Measurements from ENCODE around the gene BFSP1.
A peak's percentile ranks its signal among the peaks of the same experiment; 100 is the strongest.

BFSP1 gene

GRCh38 chr20:17530716-17531664, at the start of gene BFSP1:
TSS of gene BFSP1 (minus strand) at chr20:17531379. CDS start at chr20:17531329, 50 bp downstream.
- DNase-seq: peak; percentile 44

- DNase-seq: no peak
These were observed 49.7 kb upstream of the BFSP1 start for GRCh38 chr20:17580895-17581294.

- DNase-seq: no peak
These were observed 48.3 kb upstream of the BFSP1 start for GRCh38 chr20:17579369-17580039.

- DNase-seq: no peak
These were observed 45.0 kb upstream of the BFSP1 start for GRCh38 chr20:17576215-17576614.

DNA sequence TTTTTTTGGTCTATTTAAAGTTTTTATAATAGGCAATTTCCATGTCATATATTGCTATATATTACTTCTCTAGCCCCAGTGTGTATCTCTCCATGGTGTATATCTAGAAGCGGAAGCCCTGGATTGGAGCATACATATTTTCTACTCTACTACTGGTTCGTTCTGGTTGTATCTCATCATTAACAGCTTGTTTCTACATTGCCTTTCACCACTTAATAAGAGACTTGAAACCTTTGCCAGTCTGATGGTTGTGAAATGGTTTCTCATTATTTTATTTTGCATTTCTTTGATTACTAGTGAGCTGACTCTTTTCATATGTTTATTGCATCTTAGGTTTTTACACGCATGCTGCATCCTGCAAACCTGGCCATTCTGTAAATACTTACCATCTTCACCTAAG, 42.3 kb upstream of the BFSP1 start:
- DNase-seq: no peak

DNA sequence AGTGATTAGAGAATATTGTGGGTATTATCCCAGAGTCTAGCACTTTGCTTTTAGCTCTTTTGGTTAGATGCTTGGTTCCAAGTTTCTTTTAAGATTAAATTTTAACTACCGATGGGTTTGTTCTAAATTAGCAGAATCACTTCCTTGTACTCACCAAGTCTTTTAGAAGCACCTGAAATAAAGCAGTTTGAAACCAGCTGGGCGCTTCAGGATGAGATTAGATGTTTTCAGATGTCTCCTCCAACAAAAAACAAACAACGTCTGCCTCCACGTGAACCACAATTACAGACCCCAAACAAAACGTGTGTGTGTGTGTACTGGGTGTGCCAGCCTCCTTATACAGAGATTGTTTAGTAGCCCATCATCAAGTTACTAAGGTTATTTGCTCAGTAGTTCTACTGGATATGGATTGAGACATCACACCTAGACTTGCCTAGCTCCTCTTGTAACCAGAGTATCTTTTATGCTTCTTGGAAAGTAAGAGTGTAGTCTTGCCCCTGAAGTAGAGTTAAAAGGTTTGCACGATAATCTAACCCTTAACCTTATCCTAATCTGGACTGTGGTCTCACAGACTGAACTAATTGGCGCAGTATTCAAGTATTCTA, 41.0 kb upstream of the BFSP1 start:
- no peak for DNase-seq

DNA sequence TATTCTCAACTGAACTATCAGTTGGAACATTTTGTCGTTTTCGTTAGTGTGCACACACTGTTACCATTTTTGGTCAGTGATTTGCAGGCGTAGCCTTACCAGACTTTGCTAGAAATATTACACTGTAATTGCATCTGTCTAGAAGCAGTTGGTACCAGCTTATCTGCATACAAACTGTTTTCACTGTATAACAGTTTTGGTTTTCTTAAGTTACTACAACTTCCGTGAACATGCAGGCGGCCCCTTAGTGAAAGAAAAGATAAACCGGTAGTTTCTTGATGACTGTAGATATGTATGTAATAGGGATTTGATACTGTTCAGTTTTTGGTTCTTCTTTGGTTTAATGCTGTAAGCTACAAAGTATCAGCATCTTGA, 40.0 kb upstream of the BFSP1 start:
- no peak for DNase-seq

- no peak for DNase-seq
These were observed 39.4 kb upstream of the BFSP1 start for GRCh38 chr20:17570347-17571152.

DNA sequence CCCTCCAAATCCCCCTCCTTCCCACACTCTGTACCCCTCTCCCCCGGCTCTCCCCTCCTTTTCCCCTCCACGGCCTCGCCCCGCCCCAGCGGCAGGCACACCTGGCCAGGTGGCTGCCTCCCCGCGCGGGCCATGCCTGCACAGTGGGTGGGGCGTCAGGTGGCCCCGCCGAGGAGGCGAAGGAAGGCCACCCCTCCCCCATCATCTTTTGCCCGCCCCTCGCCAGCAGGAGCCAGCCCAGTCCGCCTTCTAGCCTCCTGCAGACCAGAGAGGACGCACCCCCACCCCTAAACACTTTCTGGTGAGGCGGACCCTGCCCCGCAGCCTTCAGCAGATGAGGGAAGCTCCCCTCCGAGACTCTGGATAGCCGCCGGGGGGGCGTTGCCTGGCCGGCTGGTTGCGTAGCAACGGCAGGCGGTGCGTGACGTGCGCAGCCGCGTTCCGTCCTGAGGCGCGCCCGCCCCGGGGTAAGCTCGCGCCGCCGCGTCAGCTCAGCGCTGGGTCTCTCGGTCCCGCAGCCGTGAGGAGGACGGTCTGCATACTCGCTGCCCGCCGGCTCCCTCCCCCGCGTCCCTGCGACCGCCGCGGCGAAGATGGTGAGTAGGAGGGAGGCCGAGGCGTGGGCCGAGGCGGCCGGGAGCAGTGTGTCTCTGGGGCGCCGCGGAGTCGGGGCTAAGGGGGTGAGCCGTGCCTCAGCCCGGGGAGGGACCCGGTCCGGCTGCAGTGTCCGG, 38.6 kb upstream of the BFSP1 start, which contains the start of gene DSTN:
Gene DSTN, plus strand, starts transcription at position 460 of the 731 bp plus-strand sequence. Its CDS starts 134 bp downstream, at position 594.
- DNase-seq: peak; percentile 89

GRCh38 chr20:17568972-17569521, 37.9 kb upstream of the BFSP1 start:
- peak; percentile 98 for DNase-seq

GRCh38 chr20:17568045-17568788, 37.0 kb upstream of the BFSP1 start:
- no peak for DNase-seq

GRCh38 chr20:17566345-17566744, 35.2 kb upstream of the BFSP1 start:
- no peak for DNase-seq

- no peak for DNase-seq
These were observed 34.1 kb upstream of the BFSP1 start for GRCh38 chr20:17565169-17565845.

DNA sequence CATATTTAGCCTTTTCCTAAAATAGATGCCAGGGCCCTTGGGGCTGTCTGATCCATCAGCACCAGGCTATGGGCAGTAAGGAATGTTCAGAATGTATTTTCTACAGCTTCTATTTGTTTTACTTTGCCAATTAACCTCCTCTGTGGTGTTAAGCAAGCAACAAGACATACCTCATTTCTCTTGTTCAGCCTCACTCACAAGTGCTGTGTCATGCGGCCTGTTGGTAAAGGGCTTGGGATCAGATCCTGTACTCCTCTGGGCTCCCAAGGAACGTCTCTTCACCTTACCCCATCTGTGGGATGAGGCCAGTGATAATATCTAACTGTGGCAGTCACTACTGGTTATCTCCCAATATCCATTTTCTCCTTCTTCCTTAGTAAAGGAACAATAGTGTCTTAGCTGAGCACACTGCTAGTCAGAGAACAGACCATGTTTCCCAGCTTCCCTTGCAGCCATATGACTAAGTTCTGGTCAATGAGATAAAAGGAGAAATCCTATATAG, 31.7 kb upstream of the BFSP1 start:
- peak; percentile 36 for DNase-seq

- no peak for DNase-seq
These were observed 29.3 kb upstream of the BFSP1 start for GRCh38 chr20:17560344-17561074.

GRCh38 chr20:17559338-17559737, 28.2 kb upstream of the BFSP1 start:
- no peak for DNase-seq

- no peak for DNase-seq
These were observed 27.7 kb upstream of the BFSP1 start for GRCh38 chr20:17558941-17559304.

- DNase-seq: peak; percentile 87
These were observed 27.2 kb upstream of the BFSP1 start for GRCh38 chr20:17558154-17558940.

- DNase-seq: peak; percentile 56
These were observed 26.5 kb upstream of the BFSP1 start for GRCh38 chr20:17557675-17558006.
